HCT116 (cell line): Measurements from ENCODE around the gene TREML1.

Experiments
- EZH2 ChIP-seq: fragments of 200-600 bp; sonication (generic); IDR thresholded peaks from 2 replicates; pipeline ENCODE4 v1.6.1; 2017; ENCODE audit warnings: antibody characterized with exemption, mixed run types
- POLR2A ChIP-seq: IDR thresholded peaks from 2 replicates; pipeline ENCODE4 v1.7.0; 2011; ENCODE audit warnings: borderline replicate concordance; ENCODE audit not compliant: insufficient read depth, insufficient read length; ENCODE audit errors: extremely low read depth
- RAD21 ChIP-seq: IDR thresholded peaks from 2 replicates; pipeline ENCODE4 v1.6.1; 2012; ENCODE audit warnings: low read depth, mild to moderate bottlenecking
- SIN3A ChIP-seq: IDR thresholded peaks from 2 replicates; pipeline ENCODE4 v1.6.1; 2012; ENCODE audit warnings: low read depth
- TCF7L2 ChIP-seq: IDR thresholded peaks from 2 replicates; pipeline ENCODE4 v1.7.0; 2011; ENCODE audit warnings: borderline replicate concordance, inconsistent platforms; ENCODE audit not compliant: insufficient read depth, insufficient read length; ENCODE audit errors: extremely low read depth
- TF ChIP-seq, protein P1 (sequence below): IDR thresholded peaks from 2 replicates; pipeline ENCODE4 v1.6.1; 2012; ENCODE audit warnings: low read depth
- TF ChIP-seq, protein P2 (sequence below): IDR thresholded peaks from 2 replicates; pipeline ENCODE4 v1.6.1; 2011; ENCODE audit warnings: mild to moderate bottlenecking, low read length, moderate library complexity; ENCODE audit not compliant: insufficient replicate concordance; ENCODE audit errors: extremely low read depth
- TF ChIP-seq, protein P3 (sequence below): IDR thresholded peaks from 2 replicates; pipeline ENCODE4 v1.6.1; 2012

DNA sequence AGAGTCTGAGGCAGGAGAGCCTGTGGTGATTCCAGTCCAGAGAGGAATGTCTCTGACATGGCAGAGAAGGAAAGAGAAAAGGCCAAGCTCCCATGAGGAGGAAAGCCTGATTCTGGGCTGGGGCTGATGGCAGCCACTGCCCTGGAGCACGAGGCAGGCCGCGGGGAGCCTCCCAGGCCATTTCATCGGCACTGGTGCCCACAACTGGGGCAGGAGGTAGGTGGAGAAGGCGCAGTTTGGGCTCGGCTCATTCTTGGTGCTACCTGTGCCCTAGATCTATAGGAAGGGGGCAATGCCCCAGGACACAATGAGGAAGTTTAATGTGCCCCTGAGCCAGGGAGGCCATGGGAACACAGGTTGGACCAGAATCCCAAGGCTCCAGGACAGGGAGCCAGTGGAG lies 2.6 kb upstream of the TREML1 start:
- TF ChIP-seq POLR2A (no peak), RAD21 (no peak), EZH2 (no peak), SIN3A (no peak), TCF7L2 (no peak)
- TF ChIP-seq, protein P1, sequence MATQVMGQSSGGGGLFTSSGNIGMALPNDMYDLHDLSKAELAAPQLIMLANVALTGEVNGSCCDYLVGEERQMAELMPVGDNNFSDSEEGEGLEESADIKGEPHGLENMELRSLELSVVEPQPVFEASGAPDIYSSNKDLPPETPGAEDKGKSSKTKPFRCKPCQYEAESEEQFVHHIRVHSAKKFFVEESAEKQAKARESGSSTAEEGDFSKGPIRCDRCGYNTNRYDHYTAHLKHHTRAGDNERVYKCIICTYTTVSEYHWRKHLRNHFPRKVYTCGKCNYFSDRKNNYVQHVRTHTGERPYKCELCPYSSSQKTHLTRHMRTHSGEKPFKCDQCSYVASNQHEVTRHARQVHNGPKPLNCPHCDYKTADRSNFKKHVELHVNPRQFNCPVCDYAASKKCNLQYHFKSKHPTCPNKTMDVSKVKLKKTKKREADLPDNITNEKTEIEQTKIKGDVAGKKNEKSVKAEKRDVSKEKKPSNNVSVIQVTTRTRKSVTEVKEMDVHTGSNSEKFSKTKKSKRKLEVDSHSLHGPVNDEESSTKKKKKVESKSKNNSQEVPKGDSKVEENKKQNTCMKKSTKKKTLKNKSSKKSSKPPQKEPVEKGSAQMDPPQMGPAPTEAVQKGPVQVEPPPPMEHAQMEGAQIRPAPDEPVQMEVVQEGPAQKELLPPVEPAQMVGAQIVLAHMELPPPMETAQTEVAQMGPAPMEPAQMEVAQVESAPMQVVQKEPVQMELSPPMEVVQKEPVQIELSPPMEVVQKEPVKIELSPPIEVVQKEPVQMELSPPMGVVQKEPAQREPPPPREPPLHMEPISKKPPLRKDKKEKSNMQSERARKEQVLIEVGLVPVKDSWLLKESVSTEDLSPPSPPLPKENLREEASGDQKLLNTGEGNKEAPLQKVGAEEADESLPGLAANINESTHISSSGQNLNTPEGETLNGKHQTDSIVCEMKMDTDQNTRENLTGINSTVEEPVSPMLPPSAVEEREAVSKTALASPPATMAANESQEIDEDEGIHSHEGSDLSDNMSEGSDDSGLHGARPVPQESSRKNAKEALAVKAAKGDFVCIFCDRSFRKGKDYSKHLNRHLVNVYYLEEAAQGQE, result no peak
- TF ChIP-seq, protein P2, sequence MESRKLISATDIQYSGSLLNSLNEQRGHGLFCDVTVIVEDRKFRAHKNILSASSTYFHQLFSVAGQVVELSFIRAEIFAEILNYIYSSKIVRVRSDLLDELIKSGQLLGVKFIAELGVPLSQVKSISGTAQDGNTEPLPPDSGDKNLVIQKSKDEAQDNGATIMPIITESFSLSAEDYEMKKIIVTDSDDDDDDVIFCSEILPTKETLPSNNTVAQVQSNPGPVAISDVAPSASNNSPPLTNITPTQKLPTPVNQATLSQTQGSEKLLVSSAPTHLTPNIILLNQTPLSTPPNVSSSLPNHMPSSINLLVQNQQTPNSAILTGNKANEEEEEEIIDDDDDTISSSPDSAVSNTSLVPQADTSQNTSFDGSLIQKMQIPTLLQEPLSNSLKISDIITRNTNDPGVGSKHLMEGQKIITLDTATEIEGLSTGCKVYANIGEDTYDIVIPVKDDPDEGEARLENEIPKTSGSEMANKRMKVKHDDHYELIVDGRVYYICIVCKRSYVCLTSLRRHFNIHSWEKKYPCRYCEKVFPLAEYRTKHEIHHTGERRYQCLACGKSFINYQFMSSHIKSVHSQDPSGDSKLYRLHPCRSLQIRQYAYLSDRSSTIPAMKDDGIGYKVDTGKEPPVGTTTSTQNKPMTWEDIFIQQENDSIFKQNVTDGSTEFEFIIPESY, result no peak
- TF ChIP-seq, protein P3, sequence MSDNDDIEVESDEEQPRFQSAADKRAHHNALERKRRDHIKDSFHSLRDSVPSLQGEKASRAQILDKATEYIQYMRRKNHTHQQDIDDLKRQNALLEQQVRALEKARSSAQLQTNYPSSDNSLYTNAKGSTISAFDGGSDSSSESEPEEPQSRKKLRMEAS, result no peak
